HUES6 (cell line): ENCODE results near the gene LIMA1.

Experiments
- H3K27ac ChIP-seq: 2 replicates; pipeline ENCODE4 v1.7.0; 2013; ENCODE audit warnings: low read depth, mild to moderate bottlenecking, low read length, inconsistent platforms
- H3K27me3 ChIP-seq: 2 replicates; pipeline ENCODE4 v1.6.1; 2013; ENCODE audit warnings: low read length; ENCODE audit not compliant: control insufficient read depth, insufficient read depth
- H3K36me3 ChIP-seq: 2 replicates; pipeline ENCODE4 v1.6.1; 2013; ENCODE audit warnings: low read length; ENCODE audit not compliant: control insufficient read depth, insufficient read depth
- H3K4me1 ChIP-seq: 2 replicates; pipeline ENCODE4 v1.6.1; 2013; ENCODE audit warnings: low read length; ENCODE audit not compliant: control insufficient read depth, insufficient read depth
- H3K4me3 ChIP-seq: 2 replicates; pipeline ENCODE4 v1.5.1; 2013; ENCODE audit warnings: low read depth, low read length
- H3K9ac ChIP-seq: one replicate; pipeline ENCODE4 v1.6.1; 2013; ENCODE audit warnings: mild to moderate bottlenecking, low read length
- H3K9me3 ChIP-seq: 2 replicates; pipeline ENCODE4 v1.6.1; 2013; ENCODE audit warnings: low read depth, low read length; ENCODE audit not compliant: control insufficient read depth, insufficient read depth

Gene LIMA1

DNA sequence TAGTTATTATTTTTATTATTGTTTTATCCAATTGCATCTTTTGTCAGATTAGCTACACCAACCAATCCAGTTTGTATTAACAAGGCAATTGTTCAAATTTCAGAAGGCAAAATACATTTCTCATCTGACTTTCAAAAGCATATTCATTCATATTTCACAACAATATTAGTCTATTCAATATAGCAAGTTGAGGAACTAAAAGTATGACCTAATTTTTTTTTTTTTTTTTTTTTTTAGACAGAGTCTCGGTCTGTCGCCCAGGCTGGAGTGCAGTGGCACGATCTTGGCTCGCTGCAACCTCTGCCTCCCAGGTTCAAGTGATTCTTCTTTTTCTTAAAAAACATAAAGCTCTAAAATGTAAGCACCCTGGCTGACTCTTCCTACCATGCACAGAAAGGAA is 154.0 kb downstream of the LIMA1 start:
- no peak overlapping the region for H3K9ac ChIP-seq
- H3K4me1 ChIP-seq: no peaks in the 10 kb centered on the region
- H3K36me3 ChIP-seq: peaks cover 63% of the 10 kb centered on the region
- no peak overlapping the region for H3K27ac ChIP-seq
- H3K4me3 ChIP-seq: no peak overlapping the region
- H3K9me3 ChIP-seq: no peaks in the 10 kb centered on the region
- no peaks in the 10 kb centered on the region for H3K27me3 ChIP-seq

DNA sequence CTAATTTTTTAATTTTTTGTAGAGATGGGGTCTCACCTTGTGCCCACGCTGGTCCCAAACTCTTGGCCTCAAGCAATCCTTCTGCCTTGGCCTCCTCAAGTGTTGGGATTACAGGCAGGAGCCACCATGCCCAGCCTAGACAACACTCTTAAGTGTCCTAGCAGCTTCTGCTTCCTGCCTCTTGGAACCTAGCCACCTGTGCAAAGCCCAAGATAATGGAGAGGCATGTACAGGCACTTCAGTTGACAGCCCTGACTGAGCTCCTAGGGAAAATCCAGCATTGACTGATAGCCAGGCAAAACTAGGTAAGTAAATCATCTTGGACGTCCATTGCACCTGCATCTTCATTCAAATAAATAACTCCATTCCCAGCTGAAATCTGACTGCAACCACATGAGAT is 155.8 kb downstream of the LIMA1 start:
- Histone ChIP-seq H3K27ac (no peak overlapping the region), H3K36me3 (peaks cover 50% of the 10 kb centered on the region), H3K9ac (no peak overlapping the region), H3K9me3 (no peaks in the 10 kb centered on the region), H3K4me1 (no peaks in the 10 kb centered on the region), H3K27me3 (no peaks in the 10 kb centered on the region), H3K4me3 (no peak overlapping the region)
